GM12878 (cell line): ENCODE data around the gene RPS6KL1.

Experiments used
- CBFB ChIP-seq: IDR thresholded peaks from 2 replicates; pipeline ENCODE4 v1.6.1; 2016; ENCODE audit warnings: antibody characterized with exemption, low read depth
- CHD1 ChIP-seq: IDR thresholded peaks from 2 replicates; pipeline ENCODE4 v1.6.1; 2012; ENCODE audit warnings: low read depth, low read length, improper control_type of control experiment
- EZH2 ChIP-seq: IDR thresholded peaks from 2 replicates; pipeline ENCODE4 v1.6.1; 2012; ENCODE audit warnings: low read depth, mild to moderate bottlenecking, control low read depth, inconsistent platforms, low read length, borderline replicate concordance; ENCODE audit not compliant: control insufficient read depth
- HCFC1 ChIP-seq: fragments of 150-350 bp; IDR thresholded peaks from 2 replicates; pipeline ENCODE4 v1.6.1; 2014; ENCODE audit warnings: low read length
- POLR2AphosphoS5 ChIP-seq: IDR thresholded peaks from 2 replicates; pipeline ENCODE4 v1.6.1; 2011; ENCODE audit warnings: mild to moderate bottlenecking, low read length, inconsistent platforms
- RAD21 ChIP-seq: IDR thresholded peaks from 2 replicates; pipeline ENCODE4 v1.6.1; 2011; ENCODE audit warnings: mild to moderate bottlenecking, low read depth, low read length, moderate library complexity; ENCODE audit not compliant: insufficient read depth
- RB1 ChIP-seq: fragments of 450-650 bp; formaldehyde crosslinking; IDR thresholded peaks from 2 replicates; pipeline ENCODE4 v1.6.1; 2017; ENCODE audit warnings: mild to moderate bottlenecking, borderline replicate concordance
- TF ChIP-seq, protein P1 (sequence below): IDR thresholded peaks from 2 replicates; pipeline ENCODE4 v1.6.1; 2011; ENCODE audit warnings: low read depth, low read length, improper control_type of control experiment, borderline replicate concordance
- TF ChIP-seq, protein P2 (sequence below), 3 experiments: IDR thresholded peaks in 2 of 3; conservative IDR thresholded peaks in 1 of 3; 2 replicates each; pipeline ENCODE4 v1.5.1; 2011; ENCODE audit warnings: low read depth in 3 of 3, low read length in 3 of 3, mild to moderate bottlenecking in 3 of 3, control low read depth in 2 of 3, moderate library complexity in 2 of 3, inconsistent platforms in 1 of 3, mixed read lengths in 1 of 3; ENCODE audit not compliant: control insufficient read depth in 2 of 3, insufficient read depth in 1 of 3; ENCODE audit errors: extremely low read depth in 1 of 3
- TF ChIP-seq, protein P3 (sequence below): IDR thresholded peaks from 2 replicates; pipeline ENCODE4 v1.6.1; 2011; ENCODE audit warnings: mild to moderate bottlenecking, low read depth, low read length, moderate library complexity; ENCODE audit not compliant: insufficient replicate concordance

GRCh38 chr14:74927225-74927624 lies 4.2 kb upstream of the RPS6KL1 start:
- TF ChIP-seq HCFC1 (no peak), RAD21 (no peak), EZH2 (no peak), CBFB (no peak), CHD1 (no peak), RB1 (no peak), POLR2AphosphoS5 (no peak)
- TF ChIP-seq, protein P1, sequence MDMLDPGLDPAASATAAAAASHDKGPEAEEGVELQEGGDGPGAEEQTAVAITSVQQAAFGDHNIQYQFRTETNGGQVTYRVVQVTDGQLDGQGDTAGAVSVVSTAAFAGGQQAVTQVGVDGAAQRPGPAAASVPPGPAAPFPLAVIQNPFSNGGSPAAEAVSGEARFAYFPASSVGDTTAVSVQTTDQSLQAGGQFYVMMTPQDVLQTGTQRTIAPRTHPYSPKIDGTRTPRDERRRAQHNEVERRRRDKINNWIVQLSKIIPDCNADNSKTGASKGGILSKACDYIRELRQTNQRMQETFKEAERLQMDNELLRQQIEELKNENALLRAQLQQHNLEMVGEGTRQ: no peak
- TF ChIP-seq, protein P2, sequence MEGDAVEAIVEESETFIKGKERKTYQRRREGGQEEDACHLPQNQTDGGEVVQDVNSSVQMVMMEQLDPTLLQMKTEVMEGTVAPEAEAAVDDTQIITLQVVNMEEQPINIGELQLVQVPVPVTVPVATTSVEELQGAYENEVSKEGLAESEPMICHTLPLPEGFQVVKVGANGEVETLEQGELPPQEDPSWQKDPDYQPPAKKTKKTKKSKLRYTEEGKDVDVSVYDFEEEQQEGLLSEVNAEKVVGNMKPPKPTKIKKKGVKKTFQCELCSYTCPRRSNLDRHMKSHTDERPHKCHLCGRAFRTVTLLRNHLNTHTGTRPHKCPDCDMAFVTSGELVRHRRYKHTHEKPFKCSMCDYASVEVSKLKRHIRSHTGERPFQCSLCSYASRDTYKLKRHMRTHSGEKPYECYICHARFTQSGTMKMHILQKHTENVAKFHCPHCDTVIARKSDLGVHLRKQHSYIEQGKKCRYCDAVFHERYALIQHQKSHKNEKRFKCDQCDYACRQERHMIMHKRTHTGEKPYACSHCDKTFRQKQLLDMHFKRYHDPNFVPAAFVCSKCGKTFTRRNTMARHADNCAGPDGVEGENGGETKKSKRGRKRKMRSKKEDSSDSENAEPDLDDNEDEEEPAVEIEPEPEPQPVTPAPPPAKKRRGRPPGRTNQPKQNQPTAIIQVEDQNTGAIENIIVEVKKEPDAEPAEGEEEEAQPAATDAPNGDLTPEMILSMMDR (IDR thresholded peaks at IDR 0.05 in 2 of 3, conservative IDR thresholded peaks at IDR 0.05 in 1 of 3; ENCODE audit: control insufficient read depth in 2 of 3, extremely low read depth in 1 of 3, insufficient read depth in 1 of 3, low read depth in 3 of 3, low read length in 3 of 3): no peak
- TF ChIP-seq, protein P3, sequence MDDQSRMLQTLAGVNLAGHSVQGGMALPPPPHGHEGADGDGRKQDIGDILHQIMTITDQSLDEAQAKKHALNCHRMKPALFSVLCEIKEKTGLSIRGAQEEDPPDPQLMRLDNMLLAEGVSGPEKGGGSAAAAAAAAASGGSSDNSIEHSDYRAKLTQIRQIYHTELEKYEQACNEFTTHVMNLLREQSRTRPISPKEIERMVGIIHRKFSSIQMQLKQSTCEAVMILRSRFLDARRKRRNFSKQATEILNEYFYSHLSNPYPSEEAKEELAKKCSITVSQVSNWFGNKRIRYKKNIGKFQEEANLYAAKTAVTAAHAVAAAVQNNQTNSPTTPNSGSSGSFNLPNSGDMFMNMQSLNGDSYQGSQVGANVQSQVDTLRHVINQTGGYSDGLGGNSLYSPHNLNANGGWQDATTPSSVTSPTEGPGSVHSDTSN: no peak
